Measurements from ENCODE around the gene NRM.

GRCh38 chr6:30686908-30687658 is 3.7 kb downstream of the NRM start:
- no peak for TF ChIP-seq CTCF (IDR thresholded peaks at IDR 0.05)
- TF ChIP-seq POLR2AphosphoS5 (IDR thresholded peaks at IDR 0.05): peak; percentile 94 to 96
- TF ChIP-seq EP300 (IDR thresholded peaks at IDR 0.05): peak; percentile 36
- TF ChIP-seq POLR2A (IDR thresholded peaks at IDR 0.05; ENCODE audit: low read depth): no peak
